GM12878 (cell line): ENCODE measurements around the gene AMZ2. TPM values are rescaled to one million over a fixed set of nuclear protein-coding genes. Genes with fewer than 3 reads are reported as not detected.
A peak's percentile ranks its signal among the peaks of the same experiment; 100 is the strongest.

Source experiments
- ATAC-seq: fragments of 200-7000 bp; cut with Tn5 transposase; 3 replicates; pipeline ENCODE4 v1.9.1; 2020; ENCODE audit warnings: mild to moderate bottlenecking, moderate library complexity
- BruUV-seq: library from RNA; stranded (reverse); fragments of 400-500 nt; replicated peaks from 2 replicates; lab custom pipeline; 2021; lab: Mats Ljungman, UMichigan
- CTCF ChIA-PET: fragments of 300-600 bp; sonication (Branson Sonifier 250); formaldehyde crosslinking; extraction: SDS; loops from one replicate; lab custom pipeline; 2021; ENCODE audit warnings: inconsistent platforms; lab: Yijun Ruan, JAX
- POLR2A ChIA-PET: fragments of 350-600 bp; formaldehyde crosslinking; extraction: SDS; loops from one replicate; lab custom pipeline; 2021; ENCODE audit warnings: inconsistent platforms; lab: Charles Lee
- RAD21 ChIA-PET: fragments of 300-600 bp; sonication (Branson Sonifier 250); formaldehyde crosslinking; loops from one replicate; lab custom pipeline; 2023; ENCODE audit warnings: antibody characterized with exemption; ENCODE audit not compliant: unreplicated experiment; lab: Charles Lee
- SMC1A ChIA-PET: fragments of 300-600 bp; sonication (Branson Sonifier 250); formaldehyde crosslinking; loops from one replicate; lab custom pipeline; 2023; ENCODE audit not compliant: unreplicated experiment, uncharacterized antibody; lab: Charles Lee
- DNase-seq: peaks from one replicate; pipeline ENCODE4 v3.0.0-alpha.2; 2011; ENCODE audit warnings: low read depth, low spot score
- FAIRE-seq: peaks from 3 replicates; lab custom pipeline; 2011; peaks lifted over from hg19 to GRCh38; lab: Jason Lieb, UNC
- H2AFZ ChIP-seq: 2 replicates; pipeline ENCODE4 v1.6.0; 2011; ENCODE audit warnings: low read depth, low read length, control low read depth; ENCODE audit not compliant: control insufficient read depth
- H3K27ac ChIP-seq: 2 replicates; pipeline ENCODE4 v1.5.1; 2011; ENCODE audit warnings: control low read depth; ENCODE audit not compliant: control insufficient read depth, insufficient read depth
- H3K27me3 ChIP-seq, 2 experiments: replicated peaks in 1 of 2; 2 replicates each; pipeline versions ENCODE4 v1.6.0 to v1.6.1; 2011; ENCODE audit warnings: low read length in 1 of 2; ENCODE audit not compliant: control insufficient read depth in 2 of 2, insufficient read depth in 2 of 2
- H3K36me3 ChIP-seq, 2 experiments: 2 replicates each; pipeline ENCODE4 v1.5.1; 2011; ENCODE audit warnings: low read length in 1 of 2; ENCODE audit not compliant: control insufficient read depth in 2 of 2, insufficient read depth in 2 of 2
- H3K4me1 ChIP-seq: 2 replicates; pipeline ENCODE4 v1.6.1; 2011; ENCODE audit warnings: mild to moderate bottlenecking, low read length, moderate library complexity, mixed read lengths; ENCODE audit not compliant: control insufficient read depth, insufficient read depth
- H3K4me2 ChIP-seq: 2 replicates; pipeline ENCODE4 v1.6.0; 2011; ENCODE audit warnings: control low read depth; ENCODE audit not compliant: control insufficient read depth, insufficient read depth
- H3K4me3 ChIP-seq: fragments of 200-600 bp; sonication (generic); 2 replicates; pipeline ENCODE4 v1.5.1; 2016
- H3K79me2 ChIP-seq: 2 replicates; pipeline ENCODE4 v1.6.0; 2011; ENCODE audit warnings: low read length; ENCODE audit not compliant: control insufficient read depth, insufficient read depth
- H3K9ac ChIP-seq: 2 replicates; pipeline ENCODE4 v1.8.0; 2011; ENCODE audit warnings: low read length, control low read depth, mixed read lengths; ENCODE audit not compliant: control insufficient read depth, insufficient read depth
- H3K9me3 ChIP-seq: replicated peaks from 3 replicates; pipeline ENCODE4 v1.5.1; 2011; ENCODE audit warnings: mild to moderate bottlenecking, low read length; ENCODE audit not compliant: control insufficient read depth, insufficient read depth
- H4K20me1 ChIP-seq: 2 replicates; pipeline ENCODE4 v1.6.0; 2011; ENCODE audit not compliant: control insufficient read depth, insufficient read depth
- CREB1 ChIP-seq: IDR thresholded peaks from 2 replicates; pipeline ENCODE4 v1.6.1; 2012; ENCODE audit warnings: low read depth, mild to moderate bottlenecking, inconsistent platforms
- HCFC1 ChIP-seq: fragments of 150-350 bp; IDR thresholded peaks from 2 replicates; pipeline ENCODE4 v1.6.1; 2014; ENCODE audit warnings: low read length
- JUNB ChIP-seq: IDR thresholded peaks from 2 replicates; pipeline ENCODE4 v1.6.1; 2016; ENCODE audit warnings: antibody characterized with exemption, mild to moderate bottlenecking
- KLF5 ChIP-seq: fragments of 450-650 bp; IDR thresholded peaks from 2 replicates; pipeline ENCODE4 v1.6.1; 2014; ENCODE audit warnings: mild to moderate bottlenecking; ENCODE audit not compliant: partially characterized antibody
- NFIC ChIP-seq: IDR thresholded peaks from 2 replicates; pipeline ENCODE4 v1.6.1; 2012; ENCODE audit warnings: low read depth, mild to moderate bottlenecking, inconsistent platforms, low read length, moderate library complexity
- TCF7 ChIP-seq: IDR thresholded peaks from 2 replicates; pipeline ENCODE4 v1.6.1; 2014; ENCODE audit warnings: antibody characterized with exemption, borderline replicate concordance
- in situ Hi-C: fragments of 300-500 bp; cut with MboI; formaldehyde crosslinking; loops from 9 replicates; pipeline ENCODE4 v1.14.3; 2018; ENCODE audit warnings: mixed read lengths
- intact Hi-C: fragments of 100-400 bp; cut with micrococcal nuclease; formaldehyde crosslinking; loops from one replicate; pipeline ENCODE4 v1.14.2; 2022; ENCODE audit not compliant: unreplicated experiment
- polyA plus RNA-seq, 11 experiments: library from polyadenylated mRNA; depleted of rRNA in 4 of 11; unstranded in 6 of 11; stranded (reverse) in 5 of 11; fragments of >200 nt; fragmentation: Nextera tagmentation in 4 of 11; fragmentation: Illumina TruSeq in 1 of 11; extraction: Ambion mirVana in 4 of 11; extraction: Trizol in 1 of 11; gene quantifications; 1 replicate in 1 of 11; 2 replicates in 10 of 11; pipeline versions ENCODE4 v1.2.1 to v1.2.3, GENCODE V29; 2011 to 2016; ENCODE audit warnings: inconsistent platforms in 2 of 11, missing spikeins in 2 of 11, low read depth in 1 of 11
- total RNA-seq, 4 experiments: library from RNA; depleted of rRNA in 3 of 4; stranded (reverse); fragments of >200 nt in 3 of 4; fragmentation: Illumina TruSeq in 1 of 4; extraction: Trizol in 1 of 4; gene quantifications; 2 replicates each; pipeline versions ENCODE4 v1.2.1 to v1.2.3, GENCODE V29; 2013 to 2021

AMZ2 gene
- total and polyA plus RNA-seq, 10 of the 15 experiments (the other 5 are each of a cell fraction or from before 2014, with no cell fraction given), result 79.1 to 189 (median 126) TPM

DNA sequence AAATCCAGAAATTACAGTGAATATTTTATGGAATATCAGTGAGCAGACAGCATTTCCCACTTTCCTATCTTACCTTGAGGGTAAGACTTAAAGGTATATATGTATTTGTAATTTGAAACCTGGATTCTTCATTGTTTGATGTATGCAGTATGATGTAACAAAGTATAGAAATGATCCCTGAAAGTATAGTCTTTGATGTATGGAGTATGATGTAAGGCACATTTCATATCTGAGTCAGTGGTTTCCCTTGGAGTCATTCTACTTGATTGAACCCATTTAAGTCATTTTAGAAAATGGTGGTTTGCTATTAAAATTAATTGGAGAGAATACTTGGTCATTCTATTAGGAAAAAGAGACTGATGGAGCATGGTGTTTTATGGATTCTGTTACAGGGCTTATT is 10.1 kb downstream of the AMZ2 start:
- Histone ChIP-seq H3K79me2 (no peaks in the 10 kb centered on the region), H3K9me3 (no peaks in the 10 kb centered on the region), H3K4me3 (no peak overlapping the region), H3K4me1 (peaks cover 7% of the 10 kb centered on the region; the same call in 1 of the 2 replicates), H4K20me1 (no peaks in the 10 kb centered on the region), H3K27ac (no peak overlapping the region), H2AFZ (no peak overlapping the region), H3K36me3 (peaks cover 0 to 5% of the 10 kb centered on the region in 2 experiments; a peak in 3 of 4 replicates), H3K4me2 (no peak overlapping the region), H3K27me3 (no peaks in the 10 kb centered on the region), H3K9ac (no peak overlapping the region)
- intact Hi-C loops, result no loop called here
- in situ Hi-C loops, result no loop called here
- ChIA-PET RAD21 (interaction anchor here (0.9 to 2.2 kb wide), 7 partner anchors 10 to 204 kb away, joined by 3 to 15 read pairs (median 5); partner anchors contain the start of gene AMZ2), CTCF (interaction anchor here (0.7 to 9.8 kb wide), 6 partner anchors 8 to 203 kb away, joined by 4 to 119 read pairs (median 6); partner anchors contain the start of genes AMZ2 and WIPI1), SMC1A (interaction anchor here (1.3 to 9.7 kb wide), 7 partner anchors 9 to 205 kb away, joined by 3 to 163 read pairs (median 6); partner anchors contain the start of genes AMZ2 and WIPI1), POLR2A (interaction anchor here (1.0 to 1.9 kb wide), 4 partner anchors 9 to 200 kb away, joined by 3 to 19 read pairs (median 5); partner anchors contain the start of genes AMZ2 and WIPI1)
- DNase-seq (no peak), ATAC-seq (no peak; the same call in 2 of the 3 replicates), FAIRE-seq (no peak)
- TF ChIP-seq HCFC1 (no peak), CREB1 (peak; percentile 74), JUNB (peak; percentile 77), NFIC (peak; percentile 20; the same call in 1 of the 2 replicates), TCF7 (peak; percentile 87), KLF5 (no peak)
- BruUV-seq, result no TSS peak
